OCI-LY3 (cell line): Measurements from ENCODE around the gene PRKCD.

Experiments
- H2AFZ ChIP-seq: fragments of 200-600, 300-600 bp; shearing (Covaris generic); 2 replicates; pipeline ENCODE4 v1.6.0; 2014; ENCODE audit warnings: antibody characterized with exemption, low read depth, low read length
- H3K27ac ChIP-seq: fragments of 200-600, 300-600 bp; sonication (generic); 2 replicates; pipeline ENCODE4 v1.5.1; 2014; ENCODE audit warnings: mild to moderate bottlenecking, low read length, moderate library complexity, mixed read lengths
- H3K27me3 ChIP-seq: fragments of 200-600, 300-600 bp; sonication (generic); 2 replicates; pipeline ENCODE4 v1.6.1; 2014; ENCODE audit warnings: low read depth, low read length, mixed read lengths
- H3K36me3 ChIP-seq: fragments of 200-600, 300-600 bp; sonication (generic); replicated peaks from 2 replicates; pipeline ENCODE3; 2014; ENCODE audit warnings: low read depth, low read length, mixed read lengths
- H3K4me1 ChIP-seq: fragments of 300-600, 200-600 bp; sonication (generic); 2 replicates; pipeline ENCODE4 v1.6.1; 2014; ENCODE audit warnings: low read length, mixed read lengths
- H3K4me2 ChIP-seq: fragments of 200-600, 300-600 bp; sonication (generic); 2 replicates; pipeline ENCODE4 v1.6.1; 2014; ENCODE audit warnings: low read length, mixed read lengths
- H3K4me3 ChIP-seq: fragments of 300-600, 200-600 bp; sonication (generic); 2 replicates; pipeline ENCODE4 v1.5.1; 2014; ENCODE audit warnings: antibody characterized with exemption, mild to moderate bottlenecking, low read length, moderate library complexity
- H3K79me2 ChIP-seq: fragments of 300-600, 200-600 bp; shearing (Covaris generic); 2 replicates; pipeline ENCODE4 v1.6.1; 2014; ENCODE audit warnings: mild to moderate bottlenecking, low read length, mixed read lengths
- H3K9ac ChIP-seq: fragments of 300-600, 200-600 bp; shearing (Covaris generic); 2 replicates; pipeline ENCODE4 v1.6.0; 2014; ENCODE audit warnings: mild to moderate bottlenecking, low read length, moderate library complexity
- H3K9me3 ChIP-seq: fragments of 200-600, 300-600 bp; shearing (Covaris generic); 2 replicates; pipeline ENCODE4 v1.6.1; 2014; ENCODE audit warnings: low read length, mixed read lengths; ENCODE audit not compliant: insufficient read depth
- H4K20me1 ChIP-seq: fragments of 200-600, 300-600 bp; sonication (generic); 2 replicates; pipeline ENCODE4 v1.6.1; 2016; ENCODE audit warnings: low read length, mixed read lengths; ENCODE audit not compliant: insufficient read depth
- CTCF ChIP-seq: fragments of 200-600, 300-600 bp; sonication (generic); IDR thresholded peaks from 2 replicates; pipeline ENCODE4 v1.5.1; 2014; ENCODE audit warnings: antibody characterized with exemption, low read length, low read depth
- EZH2phosphoT487 ChIP-seq: fragments of 200-600 bp; shearing (Covaris generic); IDR thresholded peaks from 2 replicates; pipeline ENCODE4 v1.6.1; 2018; ENCODE audit warnings: antibody characterized with exemption, mixed run types, low read depth

Gene PRKCD

GRCh38 chr3:53164911-53165310, 3.9 kb downstream of the PRKCD start:
- Histone ChIP-seq H3K4me1 (peaks cover 56% of the 10 kb centered on the region), H2AFZ (no peak overlapping the region), H3K4me3 (no peak overlapping the region), H3K36me3 (peaks cover 34% of the 10 kb centered on the region), H3K27me3 (peaks cover 4% of the 10 kb centered on the region), H3K79me2 (peaks cover 80% of the 10 kb centered on the region), H3K9ac (no peak overlapping the region), H4K20me1 (peaks cover 79% of the 10 kb centered on the region), H3K9me3 (no peaks in the 10 kb centered on the region), H3K4me2 (no peak overlapping the region), H3K27ac (no peak overlapping the region)
- TF ChIP-seq EZH2phosphoT487 (no peak), CTCF (no peak)

GRCh38 chr3:53166206-53166605, 5.2 kb downstream of the PRKCD start:
- TF ChIP-seq EZH2phosphoT487 (no peak), CTCF (no peak)
- H3K4me2 ChIP-seq: no peak overlapping the region
- H3K4me1 ChIP-seq: peaks cover 63% of the 10 kb centered on the region
- no peak overlapping the region for H3K4me3 ChIP-seq
- H3K9me3 ChIP-seq: no peaks in the 10 kb centered on the region
- peaks cover 91% of the 10 kb centered on the region for H3K79me2 ChIP-seq
- peaks cover 92% of the 10 kb centered on the region for H4K20me1 ChIP-seq
- H2AFZ ChIP-seq: no peak overlapping the region
- no peaks in the 10 kb centered on the region for H3K27me3 ChIP-seq
- no peak overlapping the region for H3K27ac ChIP-seq
- peaks cover 43% of the 10 kb centered on the region for H3K36me3 ChIP-seq
- no peak overlapping the region for H3K9ac ChIP-seq

DNA sequence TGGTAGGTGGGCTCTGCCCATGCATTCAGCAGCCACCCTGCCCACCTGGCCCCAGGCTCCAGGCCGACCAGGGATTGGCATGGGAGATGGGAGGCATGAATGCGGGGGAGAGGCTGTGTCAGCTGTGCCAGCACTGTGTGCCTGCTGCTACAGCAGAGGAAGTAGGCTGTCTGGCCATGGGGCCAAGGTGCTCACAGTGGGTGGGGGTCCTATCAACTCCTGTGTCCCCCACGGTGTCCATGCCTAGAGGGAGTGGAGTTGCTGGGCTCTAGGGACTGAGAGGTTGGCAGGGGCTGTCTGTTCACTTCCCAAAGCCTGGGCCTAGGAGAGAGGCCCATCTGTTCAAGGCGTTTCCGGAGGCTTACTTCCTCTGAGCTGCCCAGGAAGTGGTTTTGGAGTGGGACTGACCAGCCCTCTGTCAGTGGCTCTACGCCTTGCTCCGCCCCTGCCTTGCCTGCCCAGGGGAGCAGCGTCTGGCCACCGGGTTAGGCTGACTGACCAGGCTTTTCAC, 5.8 kb downstream of the PRKCD start:
- Histone ChIP-seq H4K20me1 (peaks cover 98% of the 10 kb centered on the region), H3K4me3 (no peak overlapping the region), H3K9me3 (no peaks in the 10 kb centered on the region), H3K4me1 (peaks cover 70% of the 10 kb centered on the region), H3K9ac (no peak overlapping the region), H3K4me2 (0 out of 2 replicates have a peak overlapping the region, but pooled peaks have one; percentile 5), H3K27ac (no peak overlapping the region), H3K79me2 (peaks cover 92% of the 10 kb centered on the region), H2AFZ (no peak overlapping the region), H3K27me3 (no peaks in the 10 kb centered on the region), H3K36me3 (peaks cover 43% of the 10 kb centered on the region)
- TF ChIP-seq CTCF: no peak
- TF ChIP-seq EZH2phosphoT487: no peak

- Histone ChIP-seq H3K4me1 (peaks cover 73% of the 10 kb centered on the region), H3K27me3 (no peaks in the 10 kb centered on the region), H4K20me1 (peaks cover 100% of the 10 kb centered on the region), H3K36me3 (peaks cover 44% of the 10 kb centered on the region), H3K79me2 (peaks cover 91% of the 10 kb centered on the region), H3K4me3 (no peak overlapping the region), H2AFZ (no peak overlapping the region), H3K9ac (no peak overlapping the region), H3K27ac (no peak overlapping the region), H3K9me3 (no peaks in the 10 kb centered on the region), H3K4me2 (peak overlapping the region; percentile 5; the same call in 1 of the 2 replicates)
- TF ChIP-seq EZH2phosphoT487 (no peak), CTCF (no peak)
These were observed 6.6 kb downstream of the PRKCD start for GRCh38 chr3:53167418-53168174.
